ENCODE results near the gene PRR29.
A peak's percentile ranks its signal among the peaks of the same experiment; 100 is the strongest.

DNA sequence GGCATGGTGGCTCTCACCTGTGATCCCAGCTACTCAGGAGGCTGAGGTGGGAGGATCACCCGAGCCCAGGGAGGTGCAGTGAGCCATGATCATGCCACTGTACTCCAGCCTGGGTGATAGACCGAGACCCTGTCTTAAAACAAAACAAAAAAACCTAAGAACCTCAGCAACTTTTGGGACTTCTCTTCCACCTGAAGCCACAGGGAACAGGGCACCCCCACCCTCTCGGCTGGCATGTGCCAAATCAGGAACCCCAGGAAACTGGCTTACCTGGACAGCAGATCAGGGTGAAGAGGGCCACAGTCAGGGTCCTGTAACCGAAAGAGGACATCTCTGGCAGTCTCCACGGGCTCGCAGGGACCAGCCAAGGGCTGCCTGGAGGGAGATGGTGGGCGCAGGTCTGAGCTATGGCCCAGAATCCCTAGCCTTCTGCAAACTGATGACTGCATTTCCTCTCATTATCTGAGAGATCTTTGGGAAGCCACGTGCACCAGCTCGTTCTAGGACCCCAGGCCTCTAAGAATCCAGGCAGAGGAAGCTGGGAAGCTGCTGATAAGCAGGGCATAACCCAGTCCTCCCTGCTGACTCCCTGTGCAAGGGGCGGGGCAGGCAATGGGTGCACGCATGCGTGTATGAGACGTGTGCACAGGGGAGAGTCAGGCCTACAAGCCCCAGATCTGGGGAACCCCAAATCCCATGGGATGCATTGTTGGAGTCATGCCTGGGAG, 8.4 kb downstream of the PRR29 start:
- no peak for TF ChIP-seq CTCF (IDR thresholded peaks at IDR 0.05 in 4 of 5, conservative IDR thresholded peaks at IDR 0.05 in 1 of 5)
- TF ChIP-seq POLR2A (IDR thresholded peaks at IDR 0.05) = peak; percentile 50 to 71
